ENCODE data around the gene C11orf52.

The C11orf52 gene

DNA sequence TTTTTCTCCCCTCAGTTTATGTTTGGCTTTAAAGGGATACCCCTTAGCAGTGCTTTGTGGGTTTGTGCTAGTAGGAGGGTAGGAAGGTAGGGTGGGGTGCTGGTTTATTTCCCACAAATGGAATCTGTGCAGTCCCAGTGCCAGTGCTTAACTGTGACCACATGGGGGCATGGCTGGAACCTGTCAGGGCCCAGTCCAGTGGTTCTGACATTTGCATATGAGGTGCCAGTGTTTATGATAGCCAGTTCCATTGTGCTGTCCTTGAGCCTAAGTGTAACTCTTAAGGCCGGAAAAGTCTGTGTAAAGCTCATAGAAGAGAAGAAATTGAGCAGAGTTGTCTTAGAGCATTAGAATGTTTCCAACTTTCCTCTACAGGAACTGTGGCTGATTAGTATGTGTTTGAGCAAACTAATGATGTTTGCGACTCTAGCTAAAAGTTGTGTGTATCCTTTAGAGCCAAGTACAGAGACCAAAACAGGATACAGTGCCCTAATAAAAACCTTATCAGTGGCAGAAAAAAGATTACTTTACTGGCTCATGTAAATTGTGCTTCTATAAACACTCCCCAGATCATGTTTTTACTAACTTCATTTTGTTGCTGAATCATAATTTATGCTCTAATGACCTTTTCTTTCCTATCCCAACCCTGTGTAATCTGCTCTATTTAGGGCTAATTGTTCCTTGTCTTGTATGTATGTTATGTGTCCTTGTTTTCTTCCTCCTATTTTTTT, 56.5 kb downstream of the C11orf52 start:
- DNase-seq (ENCODE audit: low read depth in 2 of 2), result no peak

DNA sequence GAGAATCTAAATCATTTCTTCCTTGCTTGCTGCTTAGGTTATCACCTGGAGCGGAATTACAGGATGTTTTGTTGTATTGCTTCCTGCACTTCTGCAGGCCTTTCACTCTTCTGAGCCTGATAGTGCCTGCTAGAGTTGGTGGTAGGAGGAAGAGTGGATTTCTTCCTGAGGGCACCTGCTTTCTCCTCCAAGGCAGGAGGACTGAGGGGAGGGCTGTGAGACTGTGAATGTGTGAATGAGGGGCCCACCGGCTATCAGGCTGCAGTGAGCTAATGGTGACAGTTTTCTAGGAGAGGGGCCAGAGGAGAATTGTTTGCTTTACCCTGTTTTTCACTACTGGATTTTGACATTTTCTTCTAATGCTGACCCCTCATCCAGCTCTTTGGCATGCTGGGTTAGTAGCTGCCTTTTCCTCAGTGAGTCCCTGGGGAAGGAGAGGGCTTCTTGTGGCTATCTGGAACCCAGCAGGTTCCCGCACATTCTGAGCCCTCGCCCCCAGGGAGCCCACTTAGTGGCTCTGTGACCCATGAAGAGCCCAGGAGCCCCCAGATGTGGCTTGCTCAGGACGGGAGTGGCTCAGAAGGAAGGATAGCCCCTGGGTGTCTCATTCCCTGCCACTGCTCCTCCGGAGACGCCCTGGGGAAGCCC, 57.5 kb downstream of the C11orf52 start:
- DNase-seq (ENCODE audit: low read depth in 2 of 2), result no peak

Measured in activated CD4-positive, alpha-beta T cell treated with anti-CD3 and anti-CD28 coated beads for 24 hours (primary cell).